ENCODE measurements around the gene LASP1.
"Not testable (repeated sequence)": the region's sequence is repeated elsewhere in the genome, so short reads cannot be mapped to it uniquely, and the experiment has no call there.

Gene LASP1

GRCh38 chr17:38940404-38940803 lies 70.5 kb downstream of the LASP1 start:
- DNase-seq = no peak

- peak; percentile 10 for DNase-seq
These were observed 73.0 kb downstream of the LASP1 start for GRCh38 chr17:38942696-38943334.

- DNase-seq = no peak
These were observed 73.7 kb downstream of the LASP1 start for GRCh38 chr17:38943607-38944006.

- no peak for DNase-seq
These were observed 77.3 kb downstream of the LASP1 start for GRCh38 chr17:38947189-38947588.

GRCh38 chr17:38953800-38954199 lies 83.9 kb downstream of the LASP1 start:
- DNase-seq = not testable (repeated sequence)

GRCh38 chr17:38958326-38958725 lies 88.5 kb downstream of the LASP1 start:
- no peak for DNase-seq

GRCh38 chr17:38958756-38959155 lies 88.9 kb downstream of the LASP1 start:
- no peak for DNase-seq

- no peak for DNase-seq
These were observed 89.7 kb downstream of the LASP1 start for GRCh38 chr17:38959508-38959907.

- DNase-seq = no peak
These were observed 90.5 kb downstream of the LASP1 start for GRCh38 chr17:38960402-38960801.

GRCh38 chr17:38961413-38961812 lies 91.6 kb downstream of the LASP1 start:
- no peak for DNase-seq

- no peak for DNase-seq
These were observed 97.5 kb downstream of the LASP1 start, which contains the start of gene FBXO47 for GRCh38 chr17:38967290-38967738. Gene FBXO47 (minus strand): TSS chr17:38967403. CDS start chr17:38963025, 4,378 bp downstream.

GRCh38 chr17:38969281-38969680 lies 99.4 kb downstream of the LASP1 start:
- no peak for DNase-seq

- DNase-seq = no peak
These were observed 100.3 kb downstream of the LASP1 start for GRCh38 chr17:38970128-38970527.

- no peak for DNase-seq
These were observed 100.9 kb downstream of the LASP1 start for GRCh38 chr17:38970804-38971203.
